Cerebellar nuclear complex (tissue), 1 donor: Measurements from ENCODE around the gene GJB6.

Experiments
- DNase-seq, 2 experiments: peaks; one replicate each; lab custom pipeline; 2025; lab: John Stamatoyannopoulos, UW

GJB6 gene

DNA sequence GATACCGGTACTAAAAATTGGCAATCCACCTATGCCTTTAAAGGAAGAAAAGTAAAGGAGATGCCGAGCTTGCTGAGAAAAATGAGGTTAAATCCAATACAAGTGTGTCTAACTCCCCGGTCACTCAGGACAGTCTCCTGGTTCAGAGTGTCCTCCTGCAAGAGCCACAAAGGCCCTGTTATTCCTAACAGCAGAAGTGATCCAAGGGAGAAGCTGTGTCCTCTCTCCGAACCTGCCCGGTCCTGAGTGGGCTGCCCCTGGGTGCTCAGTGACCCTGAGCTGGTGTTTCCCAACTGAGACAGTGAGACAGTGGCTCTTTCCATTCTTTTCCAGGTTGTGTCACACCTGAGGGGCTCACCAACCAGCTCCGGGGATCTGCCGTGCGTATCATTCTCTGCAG is 4.8 kb downstream of the GJB6 start:
- no peak for DNase-seq

DNA sequence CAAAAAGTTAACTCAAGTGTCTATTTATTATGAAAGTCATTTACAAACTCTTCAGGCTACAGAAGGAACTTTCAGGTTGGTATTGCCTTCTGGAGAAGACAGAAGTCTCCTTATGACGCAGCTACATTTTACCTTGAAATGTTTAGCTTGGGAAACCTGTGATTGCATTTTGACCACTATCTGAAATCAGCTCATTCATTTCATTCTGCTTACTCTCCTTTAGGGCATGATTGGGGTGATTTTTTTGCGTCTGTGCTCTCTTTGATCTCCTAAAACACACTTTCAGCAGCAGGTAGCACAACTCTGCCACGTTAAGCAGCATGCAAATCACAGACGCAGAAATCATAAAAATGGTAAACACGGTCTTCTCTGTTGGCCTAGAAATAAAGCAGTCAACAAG is 9.6 kb downstream of the GJB6 start:
- DNase-seq, result no peak

DNA sequence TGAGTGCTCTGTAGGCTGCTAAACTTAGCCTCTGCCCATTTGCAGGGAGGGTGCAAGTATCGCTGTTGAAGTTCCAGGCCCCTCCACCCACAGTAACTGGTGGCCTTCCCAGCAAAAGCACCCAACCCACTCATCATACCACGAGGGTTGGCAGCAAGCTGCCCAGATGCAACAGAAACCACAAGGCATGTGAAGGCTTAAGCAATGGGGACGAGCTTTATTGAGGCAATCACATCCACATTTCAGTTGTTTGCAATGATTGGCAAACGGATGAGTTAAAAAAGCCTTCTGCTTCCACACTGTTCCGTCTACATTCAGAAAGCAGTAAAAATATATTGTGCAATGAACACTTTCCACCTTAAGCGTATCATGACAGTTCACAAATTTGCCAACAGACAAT is 10.3 kb downstream of the GJB6 start:
- DNase-seq, result no peak

DNA sequence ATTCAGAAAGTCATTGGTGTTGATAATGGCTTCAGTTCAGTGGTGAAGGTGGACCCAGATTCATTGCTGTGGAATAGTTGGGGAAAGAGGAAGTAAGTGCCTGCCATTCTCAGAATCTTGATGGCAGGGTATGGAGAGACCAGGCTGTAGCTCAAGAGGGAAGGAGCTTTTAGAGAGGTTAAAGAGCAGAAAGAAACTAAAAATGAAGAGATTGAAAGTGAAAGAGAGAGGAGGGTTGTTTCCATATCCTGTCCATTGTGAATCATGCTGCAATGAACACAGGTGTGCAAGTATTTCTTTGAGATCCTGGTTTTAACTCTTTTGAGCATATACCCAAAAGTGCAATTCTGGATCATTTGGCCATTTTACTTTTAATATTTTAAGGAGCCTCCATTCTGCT is 12.5 kb downstream of the GJB6 start:
- DNase-seq, result no peak

DNA sequence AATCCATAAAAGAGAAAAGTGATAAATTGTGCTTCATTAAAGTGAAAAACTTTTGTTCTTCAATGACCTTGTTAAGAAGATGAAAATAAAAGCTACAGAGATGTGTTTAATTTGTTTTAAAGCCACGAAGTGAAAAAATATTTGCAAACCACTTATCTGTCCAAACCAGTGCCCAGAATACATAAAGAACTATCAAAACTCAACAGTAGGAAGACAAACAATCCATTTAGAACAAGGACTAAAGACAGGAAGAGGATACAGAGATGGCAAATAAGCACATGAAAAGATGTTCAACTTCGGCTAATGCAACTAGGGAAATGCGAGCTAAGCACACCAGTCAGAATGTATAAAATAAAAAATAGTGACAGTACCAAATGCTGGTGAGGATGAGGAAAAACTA is 15.0 kb downstream of the GJB6 start:
- no peak for DNase-seq

DNA sequence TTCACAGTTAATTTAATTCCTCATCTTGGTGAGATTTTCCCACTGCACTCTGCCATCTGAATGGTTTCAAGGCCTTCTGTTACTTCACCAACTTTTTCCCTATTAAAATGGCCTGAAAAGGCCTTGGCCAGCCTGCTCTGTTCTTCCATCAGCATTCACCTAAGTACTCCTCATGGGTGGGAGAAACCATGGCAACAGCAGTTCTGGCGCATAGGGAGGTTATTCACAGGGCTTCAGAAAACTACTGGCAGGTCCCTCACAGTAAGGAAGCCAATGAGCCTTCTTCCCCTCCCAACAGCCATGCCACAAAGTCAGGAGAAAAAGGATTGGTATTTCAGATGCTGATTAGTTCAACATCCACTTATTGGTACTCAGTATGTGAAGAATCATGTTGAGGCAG is 22.2 kb downstream of the GJB6 start:
- no peak for DNase-seq

DNA sequence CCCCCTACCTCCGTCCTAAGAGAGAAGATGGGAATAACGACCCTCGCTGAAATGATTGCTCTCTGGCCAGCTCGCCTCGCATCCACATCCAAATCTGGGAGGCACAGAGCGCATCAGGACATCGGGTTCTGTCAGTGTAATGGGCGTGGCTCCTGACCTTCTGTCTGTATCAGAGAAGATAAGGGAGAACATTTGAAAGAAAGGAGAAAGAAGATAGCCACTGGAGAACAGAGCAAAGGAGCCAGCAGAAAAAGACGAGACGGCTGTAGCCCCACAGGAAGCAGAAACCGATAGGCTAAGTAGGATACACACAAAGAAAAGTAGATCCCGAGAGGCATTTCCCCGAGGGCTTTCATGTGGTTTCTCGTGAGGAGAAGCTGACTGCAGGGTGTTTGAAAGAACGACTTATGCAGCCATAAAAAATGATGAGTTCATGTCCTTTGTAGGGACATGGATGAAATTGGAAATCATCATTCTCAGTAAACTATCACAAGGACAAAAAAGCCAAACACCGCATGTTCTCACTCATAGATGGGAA is 25.4 kb downstream of the GJB6 start:
- no peak for DNase-seq

DNA sequence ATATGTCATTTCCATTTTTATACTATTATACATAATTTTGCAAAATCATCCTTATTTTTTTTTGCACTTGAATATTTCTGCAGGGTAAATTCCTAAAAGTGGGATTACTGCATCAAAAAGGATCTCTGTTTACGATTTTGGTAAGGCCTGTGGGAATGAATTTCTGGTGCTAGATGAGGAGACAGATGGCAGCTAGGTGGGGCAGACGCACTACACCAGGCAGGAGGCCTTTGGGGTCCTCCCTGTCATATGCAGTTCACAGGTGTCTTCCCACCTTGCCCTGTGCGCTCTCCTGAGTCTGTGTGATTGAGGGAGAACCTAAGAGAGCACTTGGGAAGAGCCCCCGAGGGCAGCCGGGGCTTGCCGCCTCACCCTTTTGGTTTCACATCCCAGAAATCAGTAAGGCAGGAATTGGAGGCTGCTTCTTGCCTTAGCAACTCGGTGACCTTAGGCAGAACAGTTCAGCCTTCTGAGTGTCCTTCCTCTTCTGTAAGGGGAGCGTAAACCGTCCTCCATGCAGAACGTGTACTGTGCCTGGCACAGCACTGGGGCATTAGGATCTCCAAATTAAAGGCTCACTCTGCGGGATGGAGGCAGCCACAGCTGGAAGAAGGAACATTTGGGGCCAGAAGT is 25.9 kb downstream of the GJB6 start:
- no peak for DNase-seq

DNA sequence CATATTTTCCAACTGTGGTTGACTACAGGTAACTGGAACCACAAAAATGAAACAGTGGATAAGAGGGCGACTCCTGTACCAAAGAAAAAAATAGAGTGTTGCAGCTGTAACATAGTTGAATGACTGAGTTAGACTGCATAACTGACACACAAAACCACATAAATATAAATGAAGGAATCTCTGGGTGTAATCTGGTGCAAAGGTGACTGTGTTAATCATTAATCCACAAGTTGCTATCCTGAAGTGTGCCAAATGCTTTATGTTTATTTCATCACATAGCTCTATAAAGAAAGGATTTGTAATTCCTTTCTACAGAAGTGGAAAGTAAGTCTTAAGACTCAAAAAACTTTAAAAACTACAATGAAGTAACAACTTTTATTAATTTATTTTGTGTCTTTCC is 33.3 kb downstream of the GJB6 start:
- DNase-seq, result no peak

DNA sequence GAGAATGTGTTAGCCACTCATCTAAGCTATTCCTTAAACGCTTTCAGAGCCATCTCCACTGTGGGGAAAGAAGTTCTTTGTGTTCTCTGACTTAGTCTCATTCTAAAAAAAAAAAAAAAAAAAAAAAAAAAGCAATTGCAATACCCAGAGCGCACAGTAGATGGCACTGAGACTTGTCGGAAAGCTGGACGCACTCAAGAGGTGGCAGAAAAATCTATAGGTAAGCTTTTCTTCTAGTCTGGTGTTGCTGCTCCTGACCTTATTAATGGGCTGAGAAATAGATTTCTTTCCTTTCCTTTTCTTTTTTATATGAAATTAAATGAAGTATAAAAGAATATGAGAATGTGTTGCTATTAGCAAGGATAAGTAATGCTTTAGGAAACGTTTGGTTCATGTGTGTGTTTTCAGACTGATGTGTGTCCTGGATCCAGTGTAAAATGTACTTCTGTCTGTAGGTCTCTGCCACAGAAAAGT is 34.7 kb downstream of the GJB6 start:
- DNase-seq, result no peak

DNA sequence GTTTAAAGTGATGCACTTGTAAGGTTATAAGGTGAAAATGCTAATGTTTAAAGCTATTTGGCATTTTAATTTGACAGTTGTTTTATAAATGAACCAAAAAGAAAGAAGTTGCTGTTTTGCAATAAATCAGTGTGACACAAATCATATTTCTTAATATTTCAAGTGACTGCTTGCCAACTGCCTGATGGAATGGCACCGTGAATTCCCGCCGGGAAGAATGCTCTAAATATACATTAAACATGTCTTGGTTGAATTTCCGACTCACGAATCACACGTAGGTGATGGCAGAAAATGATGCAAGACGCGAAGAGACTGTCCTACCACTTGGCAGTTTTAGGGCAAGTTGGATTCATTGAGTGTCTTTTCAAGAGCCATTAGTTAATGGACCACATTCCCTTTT is 36.3 kb downstream of the GJB6 start:
- no peak for DNase-seq

DNA sequence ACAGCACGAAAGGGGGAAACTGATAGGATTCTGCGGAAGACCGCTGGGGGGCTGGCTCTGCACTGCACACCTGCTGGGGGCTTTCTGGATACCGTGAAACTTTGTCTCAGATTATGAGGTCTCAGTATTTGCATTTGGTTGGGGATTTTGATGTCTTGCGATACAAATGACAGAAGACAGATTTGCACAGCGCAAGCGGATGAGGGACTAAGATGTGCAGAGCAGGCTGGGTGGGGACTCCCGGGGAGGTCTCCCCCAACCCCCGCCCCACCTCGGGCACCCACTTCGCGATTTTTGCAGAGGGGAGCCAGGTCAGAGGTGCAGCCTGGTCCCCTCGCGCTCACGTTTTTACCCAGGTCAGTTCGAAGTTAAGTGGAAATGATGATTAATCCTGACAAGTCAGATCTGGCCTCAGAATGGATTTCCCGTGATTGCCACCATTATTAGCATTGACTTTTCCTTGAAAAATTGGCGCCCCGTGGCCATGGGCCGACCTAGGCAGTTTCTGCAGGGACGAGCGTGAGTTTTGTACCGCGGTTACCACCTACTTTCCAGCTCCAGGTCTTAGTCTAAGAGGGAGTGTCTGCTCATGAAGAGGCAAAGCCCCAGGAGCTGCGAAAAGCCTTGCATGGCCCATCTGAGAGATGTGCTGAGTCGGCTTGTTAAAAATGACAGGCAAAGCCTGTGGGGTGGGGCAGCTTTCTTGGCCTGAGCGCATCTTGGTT is 38.0 kb downstream of the GJB6 start:
- no peak for DNase-seq

DNA sequence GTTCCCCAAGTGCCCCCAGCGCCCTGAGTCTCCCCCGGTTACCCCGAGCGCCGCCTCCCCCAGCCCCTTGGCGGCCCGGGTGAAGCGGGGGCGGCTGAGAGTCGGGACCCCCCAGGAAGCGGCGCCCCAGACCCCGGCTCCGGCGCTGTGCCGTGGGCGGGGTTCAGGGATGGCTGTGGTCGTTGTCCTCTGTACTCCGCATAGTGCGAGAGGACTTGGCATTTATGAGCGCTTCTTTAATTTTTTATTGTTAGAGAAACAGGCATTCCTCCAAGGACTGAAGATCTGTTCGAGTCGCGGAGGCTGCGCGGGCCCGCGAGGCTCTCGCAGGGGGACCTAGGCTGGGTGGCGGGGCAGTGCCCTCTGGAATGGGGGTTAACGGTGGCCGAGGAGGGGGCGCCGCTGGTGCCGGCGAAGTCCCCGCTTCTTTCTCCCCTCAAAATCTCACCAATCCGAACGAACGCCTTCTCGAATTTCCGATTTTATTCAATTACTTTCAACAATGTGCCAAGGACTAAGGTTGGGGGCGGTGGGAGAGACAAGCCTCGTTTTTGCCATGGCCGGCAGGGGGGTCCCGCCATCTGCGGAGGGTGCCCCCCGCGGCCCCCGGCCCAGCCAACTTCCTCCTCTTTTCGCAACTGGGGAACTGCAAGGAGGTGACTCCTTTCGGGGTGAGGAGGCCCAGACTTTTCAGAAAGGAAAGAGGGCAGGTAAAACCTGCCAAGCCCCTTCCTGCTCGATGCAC is 38.8 kb downstream of the GJB6 start:
- DNase-seq, result no peak

DNA sequence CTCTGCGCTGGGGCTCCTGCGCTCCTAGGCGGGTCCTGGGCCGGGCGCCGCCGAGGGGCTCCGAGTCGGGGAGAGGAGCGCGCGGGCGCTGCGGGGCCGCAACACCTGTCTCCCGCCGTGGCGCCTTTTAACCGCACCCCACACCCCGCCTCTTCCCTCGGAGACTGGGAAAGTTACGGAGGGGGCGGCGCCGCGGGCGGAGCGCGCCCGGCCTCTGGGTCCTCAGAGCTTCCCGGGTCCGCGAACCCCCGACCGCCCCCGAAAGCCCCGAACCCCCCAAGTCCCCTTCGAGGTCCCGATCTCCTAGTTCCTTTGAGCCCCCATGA is 39.3 kb downstream of the GJB6 start, which contains the start of gene GJB2:
Gene GJB2 (minus strand): TSS at position 103 of the 326 bp plus-strand sequence. CDS start 3,357 bp downstream, outside the sequence.
- DNase-seq, result no peak

DNA sequence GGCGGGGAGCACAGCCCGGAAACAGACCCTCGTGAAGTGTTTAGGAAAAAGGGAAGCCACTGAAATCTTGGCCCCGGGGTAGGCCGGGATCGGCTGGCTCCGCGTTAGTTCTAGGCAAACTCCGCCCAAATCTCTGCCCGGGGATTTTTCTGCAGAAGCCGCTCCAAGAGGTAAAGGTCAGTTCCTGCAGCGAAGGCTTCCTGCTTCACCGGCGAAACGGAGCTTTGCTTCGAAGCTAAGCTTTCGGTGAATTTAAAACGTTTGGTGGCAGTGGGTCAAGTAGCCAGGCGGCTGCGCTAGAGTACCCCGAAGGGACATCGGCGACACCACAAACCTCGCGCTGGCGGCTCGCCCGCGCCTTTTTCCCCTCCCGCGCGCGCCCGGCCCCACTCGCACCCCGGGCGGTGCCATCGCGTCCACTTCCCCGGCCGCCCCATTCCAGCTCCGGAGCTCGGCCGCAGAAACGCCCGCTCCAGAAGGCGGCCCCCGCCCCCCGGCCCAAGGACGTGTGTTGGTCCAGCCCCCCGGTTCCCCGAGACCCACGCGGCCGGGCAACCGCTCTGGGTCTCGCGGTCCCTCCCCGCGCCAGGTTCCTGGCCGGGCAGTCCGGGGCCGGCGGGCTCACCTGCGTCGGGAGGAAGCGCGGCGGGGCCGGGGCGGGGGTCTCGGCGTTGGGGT is 39.8 kb downstream of the GJB6 start:
- no peak for DNase-seq

DNA sequence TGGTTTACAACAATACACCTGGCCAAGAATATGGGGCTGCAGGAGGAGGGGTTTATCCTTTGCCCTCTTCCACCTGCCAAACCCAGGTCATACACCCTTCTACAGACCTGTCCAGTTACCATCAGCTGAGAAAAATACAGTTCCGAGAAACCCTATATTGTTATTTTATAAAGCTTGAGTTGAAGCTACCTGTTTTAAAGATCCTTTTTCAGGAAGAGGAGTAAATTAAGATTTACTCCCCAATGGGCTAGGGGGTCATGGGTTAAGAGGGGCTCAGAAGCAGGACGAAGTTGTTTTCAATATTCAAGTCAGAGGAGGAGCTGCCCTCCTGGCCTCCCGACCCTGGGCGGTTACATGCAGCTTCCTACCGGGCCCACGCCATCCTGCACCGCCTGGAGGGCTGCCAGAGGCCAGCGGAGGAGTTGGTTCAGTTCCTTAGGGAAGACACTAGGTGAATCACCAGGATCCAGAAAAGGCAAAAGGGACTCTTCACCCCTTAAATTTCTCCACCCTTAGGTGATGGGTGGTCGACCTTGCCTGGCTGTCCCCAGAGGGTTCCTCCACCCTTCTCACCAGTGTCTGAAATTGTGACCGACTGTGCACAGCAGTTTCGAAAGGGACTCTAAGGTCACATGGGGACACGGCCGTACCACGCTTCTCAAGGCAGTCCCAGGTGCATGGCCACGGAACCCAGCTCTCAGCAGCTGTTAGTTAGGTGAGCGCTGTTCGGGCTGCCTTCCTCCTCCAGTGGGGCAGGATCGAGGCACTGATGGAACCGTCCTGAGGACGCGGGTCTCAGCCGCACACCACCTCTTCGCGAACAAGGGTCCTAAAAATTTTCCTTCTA is 40.6 kb downstream of the GJB6 start:
- no peak for DNase-seq

DNA sequence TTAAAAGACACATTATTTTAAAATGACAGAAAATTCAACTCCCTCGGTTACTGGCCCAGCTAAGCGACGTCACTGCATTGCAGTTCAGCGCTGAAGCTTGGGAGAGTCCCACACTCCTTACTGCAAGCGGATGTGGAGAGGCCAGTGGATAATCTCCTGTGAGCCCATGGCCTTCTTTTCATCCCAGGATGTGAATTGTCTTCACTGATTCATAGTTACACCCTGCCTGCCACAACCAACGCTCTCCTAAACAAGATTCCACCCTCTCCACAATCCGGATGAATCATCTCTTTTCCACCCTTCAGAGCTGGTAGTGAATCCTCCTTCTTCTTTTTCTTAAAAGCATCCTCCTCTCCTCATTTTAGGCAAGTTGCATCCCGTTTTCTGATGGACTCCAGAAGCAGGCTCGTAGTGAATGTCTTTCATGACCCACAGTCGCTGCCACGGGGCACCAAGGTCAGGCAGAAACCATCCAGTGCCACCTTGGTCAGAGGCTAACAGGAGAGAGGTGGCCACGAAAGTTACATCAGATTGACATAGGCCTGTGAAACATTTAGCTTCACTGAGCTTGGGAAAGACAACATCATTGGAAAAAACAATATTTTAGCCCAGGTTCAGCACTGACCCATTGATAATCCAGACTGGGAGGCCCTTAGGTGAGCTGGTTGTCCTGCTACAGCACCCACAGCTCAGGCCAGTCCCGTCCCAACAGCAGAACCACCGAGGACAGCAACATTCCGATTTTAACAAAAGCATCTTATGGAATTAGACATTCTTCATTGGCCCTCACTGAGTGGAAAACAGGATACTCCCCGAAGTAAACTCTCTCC is 41.4 kb downstream of the GJB6 start:
- DNase-seq, result no peak

DNA sequence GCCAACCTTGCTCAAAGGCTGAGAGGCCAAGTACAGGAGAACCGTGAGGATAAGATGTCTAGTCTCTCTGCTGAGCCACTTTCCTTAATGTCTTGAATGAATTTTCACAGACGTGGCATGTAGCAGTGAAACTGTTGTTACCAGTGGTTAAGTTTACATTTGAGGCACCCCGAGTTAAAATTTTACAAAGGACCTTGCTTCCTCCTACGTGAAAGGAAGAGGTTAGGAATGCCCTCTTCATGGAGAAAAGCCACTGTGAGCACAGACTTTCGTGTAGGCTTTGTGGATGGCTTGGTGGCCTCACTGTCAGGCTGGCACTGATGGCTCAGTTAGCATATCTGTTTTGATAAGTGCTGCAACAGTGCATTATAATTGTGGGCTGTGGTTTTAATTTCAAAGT is 42.0 kb downstream of the GJB6 start:
- no peak for DNase-seq

DNA sequence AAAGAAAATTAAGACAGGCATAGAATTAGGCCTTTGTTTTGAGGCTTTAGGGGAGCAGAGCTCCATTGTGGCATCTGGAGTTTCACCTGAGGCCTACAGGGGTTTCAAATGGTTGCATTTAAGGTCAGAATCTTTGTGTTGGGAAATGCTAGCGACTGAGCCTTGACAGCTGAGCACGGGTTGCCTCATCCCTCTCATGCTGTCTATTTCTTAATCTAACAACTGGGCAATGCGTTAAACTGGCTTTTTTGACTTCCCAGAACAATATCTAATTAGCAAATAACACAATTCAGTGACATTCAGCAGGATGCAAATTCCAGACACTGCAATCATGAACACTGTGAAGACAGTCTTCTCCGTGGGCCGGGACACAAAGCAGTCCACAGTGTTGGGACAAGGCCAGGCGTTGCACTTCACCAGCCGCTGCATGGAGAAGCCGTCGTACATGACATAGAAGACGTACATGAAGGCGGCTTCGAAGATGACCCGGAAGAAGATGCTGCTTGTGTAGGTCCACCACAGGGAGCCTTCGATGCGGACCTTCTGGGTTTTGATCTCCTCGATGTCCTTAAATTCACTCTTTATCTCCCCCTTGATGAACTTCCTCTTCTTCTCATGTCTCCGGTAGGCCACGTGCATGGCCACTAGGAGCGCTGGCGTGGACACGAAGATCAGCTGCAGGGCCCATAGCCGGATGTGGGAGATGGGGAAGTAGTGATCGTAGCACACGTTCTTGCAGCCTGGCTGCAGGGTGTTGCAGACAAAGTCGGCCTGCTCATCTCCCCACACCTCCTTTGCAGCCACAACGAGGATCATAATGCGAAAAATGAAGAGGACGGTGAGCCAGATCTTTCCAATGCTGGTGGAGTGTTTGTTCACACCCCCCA is 43.2 kb downstream of the GJB6 start:
- no peak for DNase-seq
